ENCODE data around the gene CTDSP2.

DNA sequence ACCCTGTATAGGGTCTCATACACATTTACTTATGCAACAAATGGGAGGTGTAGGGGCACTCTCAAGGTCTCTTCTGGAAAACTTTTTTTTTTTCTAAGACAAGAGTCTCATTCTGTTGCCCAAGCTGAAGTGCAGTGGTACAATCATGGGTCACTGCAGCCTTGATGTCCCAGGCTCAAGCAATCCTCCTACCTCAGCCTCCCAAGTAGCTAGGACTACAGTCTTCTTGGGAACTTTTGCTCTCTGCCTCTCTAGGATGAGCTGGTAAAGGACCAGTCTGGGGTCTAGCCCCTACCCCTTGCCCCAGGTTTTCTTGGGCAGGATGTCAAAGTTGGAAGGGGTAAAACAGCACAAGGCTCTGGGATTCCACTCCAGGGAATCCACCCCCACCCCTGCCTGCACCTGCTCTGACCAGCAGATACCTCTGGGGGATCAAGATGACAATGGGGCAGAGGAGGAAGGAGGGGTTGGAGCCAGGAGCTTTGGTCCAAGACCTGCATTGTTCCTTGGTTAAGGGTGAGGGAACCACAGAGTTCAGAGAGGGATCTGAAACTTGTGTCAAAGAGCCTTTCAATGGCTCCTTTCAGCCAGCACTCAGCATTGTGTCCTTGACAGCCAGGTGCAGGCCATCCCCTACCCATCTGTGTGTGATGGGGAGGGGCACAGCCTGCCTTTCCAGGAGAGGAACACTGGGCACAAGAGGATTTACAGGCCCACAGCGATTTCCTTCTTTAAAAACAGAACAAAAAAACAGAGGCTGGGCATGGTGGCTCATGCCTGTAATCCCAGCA, 12.2 kb downstream of the CTDSP2 start:
- no peak for TF ChIP-seq POLR2A (IDR thresholded peaks at IDR 0.05; ENCODE audit: low read depth, low read length)
- TF ChIP-seq TAF1 (IDR thresholded peaks at IDR 0.05; ENCODE audit: borderline replicate concordance, low read depth, low read length): no peak
- TF ChIP-seq POLR2AphosphoS5 (IDR thresholded peaks at IDR 0.05; ENCODE audit: low read depth, low read length): no peak
